HEK293 (cell line): ENCODE data around the gene SCGB3A1.
A peak's percentile ranks its signal among the peaks of the same experiment; 100 is the strongest.

Source experiments
- EGR2 ChIP-seq: fragments of 450-650 bp; formaldehyde crosslinking; IDR thresholded peaks from 2 replicates; pipeline ENCODE4 v1.5.1; 2016; ENCODE audit warnings: low read depth, missing biosample characterization, missing genetic modification characterization
- KLF10 ChIP-seq: fragments of 450-650 bp; IDR thresholded peaks from 2 replicates; pipeline ENCODE4 v1.5.1; 2018; ENCODE audit warnings: missing biosample characterization, mild to moderate bottlenecking, missing genetic modification characterization
- KLF8 ChIP-seq: fragments of 450-650 bp; formaldehyde crosslinking; IDR thresholded peaks from 2 replicates; pipeline ENCODE4 v1.5.1; 2016; ENCODE audit warnings: missing biosample characterization, missing genetic modification characterization
- REPIN1 ChIP-seq: fragments of 450-650 bp; formaldehyde crosslinking; IDR thresholded peaks from 2 replicates; pipeline ENCODE4 v1.5.1; 2017; ENCODE audit warnings: missing biosample characterization, missing genetic modification characterization, low read depth
- SETDB1 ChIP-seq: IDR thresholded peaks from one replicate; pipeline ENCODE4 v1.6.1; 2017; ENCODE audit warnings: mild to moderate bottlenecking, low read length, moderate library complexity, mixed read lengths; ENCODE audit not compliant: insufficient read length
- ZFHX2 ChIP-seq: fragments of 450-650 bp; formaldehyde crosslinking; conservative IDR thresholded peaks from 2 replicates; pipeline ENCODE4 v1.5.1; 2016; ENCODE audit warnings: missing biosample characterization, missing genetic modification characterization
- ZFP3 ChIP-seq: fragments of 450-650 bp; formaldehyde crosslinking; IDR thresholded peaks from 2 replicates; pipeline ENCODE4 v1.5.1; 2016; ENCODE audit warnings: low read depth, missing biosample characterization, missing genetic modification characterization
- ZNF114 ChIP-seq: fragments of 450-650 bp; formaldehyde crosslinking; IDR thresholded peaks from 2 replicates; pipeline ENCODE4 v1.5.0; 2017; ENCODE audit warnings: missing biosample characterization, missing genetic modification characterization
- ZNF132 ChIP-seq: fragments of 450-650 bp; formaldehyde crosslinking; IDR thresholded peaks from 2 replicates; pipeline ENCODE4 v1.5.1; 2017; ENCODE audit warnings: missing biosample characterization, missing genetic modification characterization, borderline replicate concordance
- ZNF175 ChIP-seq: fragments of 450-650 bp; formaldehyde crosslinking; IDR thresholded peaks from 2 replicates; pipeline ENCODE4 v1.5.1; 2016; ENCODE audit warnings: missing biosample characterization, missing genetic modification characterization
- ZNF292 ChIP-seq: fragments of 450-650 bp; formaldehyde crosslinking; IDR thresholded peaks from 2 replicates; pipeline ENCODE4 v1.5.1; 2016; ENCODE audit warnings: low read depth, missing biosample characterization, missing genetic modification characterization, borderline replicate concordance
- ZNF423 ChIP-seq: fragments of 450-650 bp; formaldehyde crosslinking; IDR thresholded peaks from 2 replicates; pipeline ENCODE4 v1.5.1; 2016; ENCODE audit warnings: missing biosample characterization, missing genetic modification characterization
- ZNF529 ChIP-seq: fragments of 450-650 bp; formaldehyde crosslinking; IDR thresholded peaks from 2 replicates; pipeline ENCODE4 v1.5.1; 2017; ENCODE audit warnings: missing genetic modification characterization, missing biosample characterization; ENCODE audit not compliant: insufficient replicate concordance
- ZNF560 ChIP-seq: fragments of 450-650 bp; formaldehyde crosslinking; IDR thresholded peaks from 2 replicates; pipeline ENCODE4 v1.5.1; 2017; ENCODE audit warnings: missing biosample characterization, missing genetic modification characterization, borderline replicate concordance
- ZNF623 ChIP-seq: fragments of 450-650 bp; formaldehyde crosslinking; IDR thresholded peaks from 2 replicates; pipeline ENCODE4 v1.5.1; 2016; ENCODE audit warnings: missing biosample characterization, missing genetic modification characterization
- ZNF76 ChIP-seq: fragments of 450-650 bp; formaldehyde crosslinking; IDR thresholded peaks from 2 replicates; pipeline ENCODE4; 2016; ENCODE audit warnings: low read depth, missing biosample characterization, missing genetic modification characterization, borderline replicate concordance
- ZSCAN16 ChIP-seq: fragments of 450-650 bp; formaldehyde crosslinking; IDR thresholded peaks from 2 replicates; pipeline ENCODE4 v1.5.1; 2016; ENCODE audit warnings: missing biosample characterization, missing genetic modification characterization
- TF ChIP-seq, protein P1 (sequence below): fragments of 450-650 bp; formaldehyde crosslinking; conservative IDR thresholded peaks from 2 replicates; pipeline ENCODE4 v1.5.1; 2016; ENCODE audit warnings: low read depth, missing biosample characterization, missing genetic modification characterization
- TF ChIP-seq, protein P2 (sequence below): fragments of 450-650 bp; formaldehyde crosslinking; IDR thresholded peaks from 2 replicates; pipeline ENCODE4; 2016; ENCODE audit warnings: missing biosample characterization, missing genetic modification characterization
- TF ChIP-seq, protein P3 (sequence below): fragments of 450-650 bp; formaldehyde crosslinking; conservative IDR thresholded peaks from 2 replicates; pipeline ENCODE4 v1.5.1; 2016; ENCODE audit warnings: low read depth, missing biosample characterization, missing genetic modification characterization
- TF ChIP-seq, protein P4 (sequence below): fragments of 450-650 bp; formaldehyde crosslinking; IDR thresholded peaks from 2 replicates; pipeline ENCODE4 v1.5.1; 2016; ENCODE audit warnings: missing biosample characterization, missing genetic modification characterization, borderline replicate concordance
- TF ChIP-seq, protein P5 (sequence below): fragments of 450-650 bp; formaldehyde crosslinking; IDR thresholded peaks from 2 replicates; pipeline ENCODE4 v1.5.1; 2016; ENCODE audit warnings: missing biosample characterization, missing genetic modification characterization
- TF ChIP-seq, protein P6 (sequence below): fragments of 450-650 bp; formaldehyde crosslinking; IDR thresholded peaks from 2 replicates; pipeline ENCODE4 v1.5.0; 2017; ENCODE audit warnings: missing biosample characterization, missing genetic modification characterization, borderline replicate concordance

Gene SCGB3A1

DNA sequence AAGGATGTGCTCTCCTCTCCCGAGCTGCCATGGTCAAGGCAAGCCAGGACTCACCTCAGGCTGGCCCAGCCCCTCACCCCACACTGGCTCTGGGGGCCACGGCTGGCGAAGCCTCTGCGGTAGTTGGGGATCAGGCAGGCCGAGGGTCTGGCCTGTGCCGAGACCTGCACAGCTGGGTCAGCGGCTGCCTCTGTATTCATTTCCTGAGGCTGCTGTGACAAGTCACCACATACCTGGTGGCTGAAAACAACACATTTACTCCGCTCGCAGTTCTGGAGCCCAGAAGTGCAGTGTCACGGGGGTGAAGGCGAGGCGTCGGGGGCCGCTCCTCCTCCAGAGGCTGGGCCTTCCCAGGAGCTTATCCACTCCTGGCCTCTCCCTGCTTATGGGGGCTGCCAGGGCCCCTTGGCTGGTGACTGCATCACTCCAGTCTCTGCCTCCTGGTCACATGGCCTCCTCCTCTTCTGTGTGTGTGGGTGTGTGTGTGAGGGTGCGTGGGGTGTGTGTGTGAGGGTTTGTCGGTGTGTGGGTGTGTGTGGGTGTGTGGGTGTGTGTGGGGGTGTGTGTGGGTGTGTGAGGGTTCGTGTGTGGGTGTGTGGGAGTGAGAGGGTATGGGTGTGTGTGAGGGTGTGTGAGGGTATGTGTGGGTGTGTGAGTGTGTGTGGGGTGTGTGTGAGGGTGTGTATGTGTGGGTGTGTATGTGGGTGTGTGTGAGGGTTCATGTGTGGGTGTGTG lies 3.2 kb upstream of the SCGB3A1 start (continued):
- TF ChIP-seq, protein P1, sequence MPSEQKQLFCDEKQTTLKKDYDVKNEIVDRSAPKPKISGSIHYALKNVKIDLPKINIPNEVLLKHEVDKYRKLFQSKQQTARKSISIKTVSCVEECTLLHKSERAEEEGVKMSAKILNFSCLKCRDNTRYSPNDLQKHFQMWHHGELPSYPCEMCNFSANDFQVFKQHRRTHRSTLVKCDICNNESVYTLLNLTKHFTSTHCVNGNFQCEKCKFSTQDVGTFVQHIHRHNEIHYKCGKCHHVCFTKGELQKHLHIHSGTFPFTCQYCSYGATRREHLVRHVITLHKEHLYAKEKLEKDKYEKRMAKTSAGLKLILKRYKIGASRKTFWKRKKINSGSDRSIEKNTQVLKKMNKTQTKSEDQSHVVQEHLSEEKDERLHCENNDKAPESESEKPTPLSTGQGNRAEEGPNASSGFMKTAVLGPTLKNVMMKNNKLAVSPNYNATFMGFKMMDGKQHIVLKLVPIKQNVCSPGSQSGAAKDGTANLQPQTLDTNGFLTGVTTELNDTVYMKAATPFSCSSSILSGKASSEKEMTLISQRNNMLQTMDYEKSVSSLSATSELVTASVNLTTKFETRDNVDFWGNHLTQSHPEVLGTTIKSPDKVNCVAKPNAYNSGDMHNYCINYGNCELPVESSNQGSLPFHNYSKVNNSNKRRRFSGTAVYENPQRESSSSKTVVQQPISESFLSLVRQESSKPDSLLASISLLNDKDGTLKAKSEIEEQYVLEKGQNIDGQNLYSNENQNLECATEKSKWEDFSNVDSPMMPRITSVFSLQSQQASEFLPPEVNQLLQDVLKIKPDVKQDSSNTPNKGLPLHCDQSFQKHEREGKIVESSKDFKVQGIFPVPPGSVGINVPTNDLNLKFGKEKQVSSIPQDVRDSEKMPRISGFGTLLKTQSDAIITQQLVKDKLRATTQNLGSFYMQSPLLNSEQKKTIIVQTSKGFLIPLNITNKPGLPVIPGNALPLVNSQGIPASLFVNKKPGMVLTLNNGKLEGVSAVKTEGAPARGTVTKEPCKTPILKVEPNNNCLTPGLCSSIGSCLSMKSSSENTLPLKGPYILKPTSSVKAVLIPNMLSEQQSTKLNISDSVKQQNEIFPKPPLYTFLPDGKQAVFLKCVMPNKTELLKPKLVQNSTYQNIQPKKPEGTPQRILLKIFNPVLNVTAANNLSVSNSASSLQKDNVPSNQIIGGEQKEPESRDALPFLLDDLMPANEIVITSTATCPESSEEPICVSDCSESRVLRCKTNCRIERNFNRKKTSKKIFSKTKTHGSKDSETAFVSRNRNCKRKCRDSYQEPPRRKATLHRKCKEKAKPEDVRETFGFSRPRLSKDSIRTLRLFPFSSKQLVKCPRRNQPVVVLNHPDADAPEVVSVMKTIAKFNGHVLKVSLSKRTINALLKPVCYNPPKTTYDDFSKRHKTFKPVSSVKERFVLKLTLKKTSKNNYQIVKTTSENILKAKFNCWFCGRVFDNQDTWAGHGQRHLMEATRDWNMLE (tag by site-specific recombination): no peak
- TF ChIP-seq REPIN1 (tag by site-specific recombination) (no peak), ZNF292 (tag by site-specific recombination) (no peak), ZFP3 (no peak), KLF10 (no peak), KLF8 (tag by site-specific recombination) (peak; percentile 79), ZNF132 (tag by site-specific recombination) (no peak), SETDB1 (no peak), ZNF529 (tag by site-specific recombination) (no peak), ZSCAN16 (tag by site-specific recombination) (no peak), ZNF76 (tag by site-specific recombination) (no peak), ZFHX2 (peak; percentile 100), ZNF175 (tag by site-specific recombination) (no peak), ZNF623 (tag by site-specific recombination) (no peak), ZNF114 (tag by site-specific recombination) (no peak), ZNF423 (tag by site-specific recombination) (no peak), ZNF560 (tag by site-specific recombination) (no peak), EGR2 (tag by site-specific recombination) (peak; percentile 100)
- TF ChIP-seq, protein P2, sequence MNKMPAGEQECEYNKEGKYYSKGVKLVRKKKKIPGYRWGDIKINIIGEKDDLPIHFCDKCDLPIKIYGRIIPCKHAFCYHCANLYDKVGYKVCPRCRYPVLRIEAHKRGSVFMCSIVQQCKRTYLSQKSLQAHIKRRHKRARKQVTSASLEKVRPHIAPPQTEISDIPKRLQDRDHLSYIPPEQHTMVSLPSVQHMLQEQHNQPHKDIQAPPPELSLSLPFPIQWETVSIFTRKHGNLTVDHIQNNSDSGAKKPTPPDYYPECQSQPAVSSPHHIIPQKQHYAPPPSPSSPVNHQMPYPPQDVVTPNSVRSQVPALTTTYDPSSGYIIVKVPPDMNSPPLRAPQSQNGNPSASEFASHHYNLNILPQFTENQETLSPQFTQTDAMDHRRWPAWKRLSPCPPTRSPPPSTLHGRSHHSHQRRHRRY (tag by site-specific recombination): no peak
- TF ChIP-seq, protein P3, sequence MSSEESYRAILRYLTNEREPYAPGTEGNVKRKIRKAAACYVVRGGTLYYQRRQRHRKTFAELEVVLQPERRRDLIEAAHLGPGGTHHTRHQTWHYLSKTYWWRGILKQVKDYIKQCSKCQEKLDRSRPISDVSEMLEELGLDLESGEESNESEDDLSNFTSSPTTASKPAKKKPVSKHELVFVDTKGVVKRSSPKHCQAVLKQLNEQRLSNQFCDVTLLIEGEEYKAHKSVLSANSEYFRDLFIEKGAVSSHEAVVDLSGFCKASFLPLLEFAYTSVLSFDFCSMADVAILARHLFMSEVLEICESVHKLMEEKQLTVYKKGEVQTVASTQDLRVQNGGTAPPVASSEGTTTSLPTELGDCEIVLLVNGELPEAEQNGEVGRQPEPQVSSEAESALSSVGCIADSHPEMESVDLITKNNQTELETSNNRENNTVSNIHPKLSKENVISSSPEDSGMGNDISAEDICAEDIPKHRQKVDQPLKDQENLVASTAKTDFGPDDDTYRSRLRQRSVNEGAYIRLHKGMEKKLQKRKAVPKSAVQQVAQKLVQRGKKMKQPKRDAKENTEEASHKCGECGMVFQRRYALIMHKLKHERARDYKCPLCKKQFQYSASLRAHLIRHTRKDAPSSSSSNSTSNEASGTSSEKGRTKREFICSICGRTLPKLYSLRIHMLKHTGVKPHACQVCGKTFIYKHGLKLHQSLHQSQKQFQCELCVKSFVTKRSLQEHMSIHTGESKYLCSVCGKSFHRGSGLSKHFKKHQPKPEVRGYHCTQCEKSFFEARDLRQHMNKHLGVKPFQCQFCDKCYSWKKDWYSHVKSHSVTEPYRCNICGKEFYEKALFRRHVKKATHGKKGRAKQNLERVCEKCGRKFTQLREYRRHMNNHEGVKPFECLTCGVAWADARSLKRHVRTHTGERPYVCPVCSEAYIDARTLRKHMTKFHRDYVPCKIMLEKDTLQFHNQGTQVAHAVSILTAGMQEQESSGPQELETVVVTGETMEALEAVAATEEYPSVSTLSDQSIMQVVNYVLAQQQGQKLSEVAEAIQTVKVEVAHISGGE (tag by site-specific recombination): no peak
- TF ChIP-seq, protein P4, sequence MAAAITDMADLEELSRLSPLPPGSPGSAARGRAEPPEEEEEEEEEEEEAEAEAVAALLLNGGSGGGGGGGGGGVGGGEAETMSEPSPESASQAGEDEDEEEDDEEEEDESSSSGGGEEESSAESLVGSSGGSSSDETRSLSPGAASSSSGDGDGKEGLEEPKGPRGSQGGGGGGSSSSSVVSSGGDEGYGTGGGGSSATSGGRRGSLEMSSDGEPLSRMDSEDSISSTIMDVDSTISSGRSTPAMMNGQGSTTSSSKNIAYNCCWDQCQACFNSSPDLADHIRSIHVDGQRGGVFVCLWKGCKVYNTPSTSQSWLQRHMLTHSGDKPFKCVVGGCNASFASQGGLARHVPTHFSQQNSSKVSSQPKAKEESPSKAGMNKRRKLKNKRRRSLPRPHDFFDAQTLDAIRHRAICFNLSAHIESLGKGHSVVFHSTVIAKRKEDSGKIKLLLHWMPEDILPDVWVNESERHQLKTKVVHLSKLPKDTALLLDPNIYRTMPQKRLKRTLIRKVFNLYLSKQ (tag by site-specific recombination): no peak
- TF ChIP-seq, protein P5, sequence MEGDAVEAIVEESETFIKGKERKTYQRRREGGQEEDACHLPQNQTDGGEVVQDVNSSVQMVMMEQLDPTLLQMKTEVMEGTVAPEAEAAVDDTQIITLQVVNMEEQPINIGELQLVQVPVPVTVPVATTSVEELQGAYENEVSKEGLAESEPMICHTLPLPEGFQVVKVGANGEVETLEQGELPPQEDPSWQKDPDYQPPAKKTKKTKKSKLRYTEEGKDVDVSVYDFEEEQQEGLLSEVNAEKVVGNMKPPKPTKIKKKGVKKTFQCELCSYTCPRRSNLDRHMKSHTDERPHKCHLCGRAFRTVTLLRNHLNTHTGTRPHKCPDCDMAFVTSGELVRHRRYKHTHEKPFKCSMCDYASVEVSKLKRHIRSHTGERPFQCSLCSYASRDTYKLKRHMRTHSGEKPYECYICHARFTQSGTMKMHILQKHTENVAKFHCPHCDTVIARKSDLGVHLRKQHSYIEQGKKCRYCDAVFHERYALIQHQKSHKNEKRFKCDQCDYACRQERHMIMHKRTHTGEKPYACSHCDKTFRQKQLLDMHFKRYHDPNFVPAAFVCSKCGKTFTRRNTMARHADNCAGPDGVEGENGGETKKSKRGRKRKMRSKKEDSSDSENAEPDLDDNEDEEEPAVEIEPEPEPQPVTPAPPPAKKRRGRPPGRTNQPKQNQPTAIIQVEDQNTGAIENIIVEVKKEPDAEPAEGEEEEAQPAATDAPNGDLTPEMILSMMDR: no peak
- TF ChIP-seq, protein P6, sequence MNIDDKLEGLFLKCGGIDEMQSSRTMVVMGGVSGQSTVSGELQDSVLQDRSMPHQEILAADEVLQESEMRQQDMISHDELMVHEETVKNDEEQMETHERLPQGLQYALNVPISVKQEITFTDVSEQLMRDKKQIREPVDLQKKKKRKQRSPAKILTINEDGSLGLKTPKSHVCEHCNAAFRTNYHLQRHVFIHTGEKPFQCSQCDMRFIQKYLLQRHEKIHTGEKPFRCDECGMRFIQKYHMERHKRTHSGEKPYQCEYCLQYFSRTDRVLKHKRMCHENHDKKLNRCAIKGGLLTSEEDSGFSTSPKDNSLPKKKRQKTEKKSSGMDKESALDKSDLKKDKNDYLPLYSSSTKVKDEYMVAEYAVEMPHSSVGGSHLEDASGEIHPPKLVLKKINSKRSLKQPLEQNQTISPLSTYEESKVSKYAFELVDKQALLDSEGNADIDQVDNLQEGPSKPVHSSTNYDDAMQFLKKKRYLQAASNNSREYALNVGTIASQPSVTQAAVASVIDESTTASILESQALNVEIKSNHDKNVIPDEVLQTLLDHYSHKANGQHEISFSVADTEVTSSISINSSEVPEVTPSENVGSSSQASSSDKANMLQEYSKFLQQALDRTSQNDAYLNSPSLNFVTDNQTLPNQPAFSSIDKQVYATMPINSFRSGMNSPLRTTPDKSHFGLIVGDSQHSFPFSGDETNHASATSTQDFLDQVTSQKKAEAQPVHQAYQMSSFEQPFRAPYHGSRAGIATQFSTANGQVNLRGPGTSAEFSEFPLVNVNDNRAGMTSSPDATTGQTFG (tag by site-specific recombination): 0 out of 2 replicates have a peak, but pooled peaks have one; percentile 35
